ENCODE data around the gene GSTA1.
"Not testable (repeated sequence)": the region's sequence is repeated elsewhere in the genome, so short reads cannot be mapped to it uniquely, and the experiment has no call there.

GSTA1 gene

DNA sequence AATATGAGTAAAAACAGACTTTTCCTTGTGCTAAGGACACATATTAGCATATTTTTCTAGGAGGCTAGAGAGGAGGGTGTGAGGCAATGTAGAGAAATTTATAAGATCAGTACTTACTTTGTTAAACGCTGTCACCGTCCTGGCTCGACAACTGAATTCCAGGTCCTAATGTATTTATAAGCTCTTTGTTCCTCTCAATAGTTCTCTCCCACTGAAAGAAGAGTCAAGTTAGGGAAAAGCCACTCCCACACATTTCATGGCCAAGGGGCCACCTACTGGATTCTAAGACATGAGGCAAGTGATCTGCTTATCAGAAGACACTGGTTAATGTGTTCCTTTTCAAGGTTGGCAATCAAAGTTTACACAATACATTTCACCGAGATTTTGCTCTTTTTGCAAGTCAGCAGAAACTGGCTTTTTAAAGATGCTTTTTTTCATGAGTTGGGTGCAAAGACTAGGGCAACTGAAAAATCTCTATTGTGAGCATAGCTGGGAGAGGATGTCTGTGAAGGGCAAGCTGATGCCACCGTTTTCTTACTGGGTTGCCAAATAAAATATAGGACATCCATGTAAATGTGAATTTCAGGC lies at the start of gene GSTA1:
Gene GSTA1 (minus strand): TSS at position 149 of the 588 bp plus-strand sequence. CDS start 4,549 bp downstream, outside the sequence.
- POLR2A ChIA-PET; DNase-seq (ENCODE audit: extremely low spot score); CTCF ChIA-PET: not testable (repeated sequence)

DNA sequence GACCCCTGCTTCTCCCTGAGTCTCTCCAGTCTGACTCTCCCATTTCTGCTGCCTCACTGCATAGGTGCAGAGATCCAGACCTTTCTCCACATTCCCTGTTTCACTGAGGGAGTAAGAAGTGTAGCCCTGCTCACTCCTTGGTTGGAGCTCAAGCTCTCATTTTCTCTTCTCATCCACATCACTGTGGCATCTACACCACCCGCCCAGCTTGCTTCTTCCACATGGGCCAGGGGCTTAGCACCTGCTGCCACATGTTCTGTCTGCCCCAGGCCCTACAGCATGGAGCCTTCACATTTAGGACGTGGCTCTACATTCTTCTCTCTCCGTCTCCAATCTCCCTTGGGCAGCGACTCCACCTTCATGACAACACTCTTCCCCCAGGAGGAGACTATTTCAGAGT lies 45.5 kb upstream of the GSTA1 start:
- ChIA-PET POLR2A (no interaction called here), CTCF (no interaction called here)
- TF ChIP-seq, protein P1, sequence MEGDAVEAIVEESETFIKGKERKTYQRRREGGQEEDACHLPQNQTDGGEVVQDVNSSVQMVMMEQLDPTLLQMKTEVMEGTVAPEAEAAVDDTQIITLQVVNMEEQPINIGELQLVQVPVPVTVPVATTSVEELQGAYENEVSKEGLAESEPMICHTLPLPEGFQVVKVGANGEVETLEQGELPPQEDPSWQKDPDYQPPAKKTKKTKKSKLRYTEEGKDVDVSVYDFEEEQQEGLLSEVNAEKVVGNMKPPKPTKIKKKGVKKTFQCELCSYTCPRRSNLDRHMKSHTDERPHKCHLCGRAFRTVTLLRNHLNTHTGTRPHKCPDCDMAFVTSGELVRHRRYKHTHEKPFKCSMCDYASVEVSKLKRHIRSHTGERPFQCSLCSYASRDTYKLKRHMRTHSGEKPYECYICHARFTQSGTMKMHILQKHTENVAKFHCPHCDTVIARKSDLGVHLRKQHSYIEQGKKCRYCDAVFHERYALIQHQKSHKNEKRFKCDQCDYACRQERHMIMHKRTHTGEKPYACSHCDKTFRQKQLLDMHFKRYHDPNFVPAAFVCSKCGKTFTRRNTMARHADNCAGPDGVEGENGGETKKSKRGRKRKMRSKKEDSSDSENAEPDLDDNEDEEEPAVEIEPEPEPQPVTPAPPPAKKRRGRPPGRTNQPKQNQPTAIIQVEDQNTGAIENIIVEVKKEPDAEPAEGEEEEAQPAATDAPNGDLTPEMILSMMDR (IDR thresholded peaks at IDR 0.05; ENCODE audit: control extremely low read depth, extremely low read depth, low read depth, missing control alignments) = no peak
- no peak for DNase-seq (ENCODE audit: extremely low spot score)

DNA sequence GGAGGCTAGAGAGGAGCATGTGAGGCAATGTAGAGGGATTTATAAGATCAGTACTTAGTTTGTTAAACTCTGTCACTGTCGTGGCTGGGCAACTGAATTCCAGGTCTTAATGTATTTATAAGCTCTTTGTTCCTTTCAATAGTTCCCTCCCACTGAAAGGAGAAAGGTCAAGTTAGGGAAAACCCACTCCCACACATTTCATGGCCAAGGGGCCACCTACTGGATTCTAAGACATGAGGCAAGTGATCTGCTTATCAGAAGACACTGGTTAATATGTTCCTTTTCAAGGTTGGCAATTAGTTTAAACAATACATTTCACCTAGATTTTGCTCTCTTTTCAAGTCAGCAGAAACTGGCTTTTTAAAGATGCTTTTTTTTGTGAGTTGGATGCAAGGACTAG lies 42.4 kb upstream of the GSTA1 start:
- no peak for DNase-seq (ENCODE audit: extremely low spot score)
- ChIA-PET POLR2A (no interaction called here), CTCF (no interaction called here)
- TF ChIP-seq, protein P1 (IDR thresholded peaks at IDR 0.05; ENCODE audit: control extremely low read depth, extremely low read depth, low read depth, missing control alignments) = no peak

DNA sequence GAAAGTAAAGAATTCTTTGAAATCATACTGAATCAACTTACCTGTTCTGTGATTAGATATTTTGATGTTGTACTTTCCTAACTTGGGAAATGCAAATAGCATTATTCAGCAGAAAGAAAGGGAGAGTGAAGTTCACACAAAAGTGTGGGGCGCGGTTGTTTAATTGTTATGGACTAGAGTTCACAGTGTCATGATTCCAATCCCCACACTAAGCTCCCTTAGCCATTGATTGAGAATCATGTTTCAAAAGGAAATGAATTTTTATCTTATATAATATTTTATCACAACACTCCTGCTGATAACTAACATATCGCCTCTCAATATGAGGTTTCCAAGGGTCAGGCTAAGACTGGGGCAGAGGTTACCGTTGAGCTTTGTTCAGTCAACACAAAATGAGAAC lies 40.0 kb upstream of the GSTA1 start:
- CTCF ChIA-PET = interaction anchor here (1.2 kb wide), 1 partner anchor 15 kb away, joined by 3 read pairs; no protein-coding TSS in a partner anchor
- DNase-seq (ENCODE audit: extremely low spot score) = no peak
- POLR2A ChIA-PET = no interaction called here
- TF ChIP-seq, protein P1 (IDR thresholded peaks at IDR 0.05; ENCODE audit: control extremely low read depth, extremely low read depth, low read depth, missing control alignments) = no peak

DNA sequence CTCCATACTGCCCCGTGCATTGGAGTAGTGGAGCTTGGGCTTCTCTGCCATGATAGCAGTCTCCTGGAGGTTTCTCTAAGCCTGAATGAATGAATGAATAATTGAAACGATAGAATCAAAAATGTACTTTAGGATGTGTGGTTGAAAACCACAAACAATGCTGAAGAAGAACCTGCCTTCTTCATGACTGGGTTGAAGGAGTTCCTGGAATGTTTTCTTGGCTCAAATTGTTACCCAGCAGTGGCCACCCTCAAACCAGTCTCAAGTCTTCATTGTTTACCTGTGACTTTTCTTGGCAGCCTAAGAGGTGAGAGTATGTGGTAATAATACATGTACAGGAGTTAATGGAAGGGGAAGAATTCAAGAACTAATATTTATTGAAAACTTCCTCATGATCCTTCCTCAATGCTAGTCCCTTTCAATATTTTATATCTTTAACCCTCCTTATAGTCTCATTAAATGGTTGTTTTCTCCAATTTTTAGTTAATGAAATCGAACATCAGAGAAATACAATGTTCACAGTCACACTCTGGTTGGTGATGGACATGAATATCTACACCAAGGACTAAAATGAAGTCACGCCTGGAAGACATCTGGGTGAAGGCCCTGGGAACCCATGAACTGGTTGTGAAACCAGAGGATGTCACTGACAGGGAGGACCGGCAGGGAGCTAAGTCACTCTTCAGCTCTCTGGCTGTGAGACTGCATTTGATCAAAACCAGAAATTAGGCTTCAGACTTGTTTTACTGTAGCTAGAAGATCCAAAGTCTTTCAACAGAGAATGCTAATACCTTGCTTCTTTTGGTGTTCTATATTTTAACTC lies 37.4 kb upstream of the GSTA1 start, which contains the start of gene GSTA5:
Gene GSTA5 (minus strand): TSS at position 51 of the 823 bp plus-strand sequence.
- CTCF ChIA-PET = interaction anchor here (1.1 kb wide), 1 partner anchor 25 kb away, joined by 3 read pairs; no protein-coding TSS in a partner anchor

DNA sequence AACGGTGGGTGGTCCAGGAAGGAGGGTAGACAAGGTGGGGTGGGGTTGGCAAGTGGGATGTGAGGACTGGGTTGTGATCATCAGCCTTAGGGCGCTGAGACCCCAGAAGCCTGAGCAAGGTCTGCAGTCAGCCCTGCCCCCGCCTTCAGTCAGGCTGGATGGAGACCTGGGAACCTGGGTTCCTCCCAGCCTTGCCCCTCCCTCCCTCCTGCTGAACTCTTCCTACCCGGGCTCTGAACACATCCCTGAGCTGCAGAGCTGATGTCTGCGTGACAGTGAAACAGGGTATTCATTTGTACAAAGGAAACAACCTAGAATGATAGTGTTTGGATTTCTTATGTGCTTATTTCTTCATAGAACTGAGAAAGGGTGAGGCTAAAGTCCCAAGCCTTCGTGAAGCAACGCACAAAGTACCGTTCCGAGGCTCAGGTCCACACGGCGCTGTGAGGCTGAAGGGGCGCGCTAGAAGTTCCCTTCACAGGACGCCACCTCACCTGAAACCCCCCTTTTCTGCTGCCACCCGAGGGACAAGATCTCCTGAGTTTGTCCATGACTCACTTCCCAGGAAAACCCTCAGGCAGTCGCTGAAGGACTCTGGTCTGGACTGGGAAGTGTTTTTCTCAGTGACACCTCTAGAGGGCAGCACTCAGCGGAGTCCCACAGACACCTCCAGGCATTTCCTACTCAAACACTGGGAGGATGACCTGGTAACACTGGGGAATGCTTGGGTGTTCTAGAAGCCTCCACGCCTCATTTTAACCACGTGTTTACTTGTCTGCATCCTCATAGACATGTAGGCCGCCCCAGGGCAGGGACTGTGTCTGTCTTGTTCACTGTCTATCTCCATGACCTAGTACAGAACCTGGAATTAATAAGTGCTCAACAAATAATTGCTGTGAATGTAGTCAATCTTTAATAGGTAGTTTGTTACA lies 35.8 kb upstream of the GSTA1 start:
- ChIA-PET POLR2A (no interaction called here), CTCF (interaction anchor here (1.0 kb wide), 1 partner anchor 11 kb away, joined by 3 read pairs; no protein-coding TSS in a partner anchor)
- peak; percentile 56 for DNase-seq (ENCODE audit: extremely low spot score)
- TF ChIP-seq, protein P1 (IDR thresholded peaks at IDR 0.05; ENCODE audit: control extremely low read depth, extremely low read depth, low read depth, missing control alignments) = peak; percentile 63

More for the DNA sequence above, 37.4 kb upstream of the GSTA1 start, which contains the start of gene GSTA5:
- TF ChIP-seq, protein P1 (IDR thresholded peaks at IDR 0.05; ENCODE audit: control extremely low read depth, extremely low read depth, low read depth, missing control alignments) = no peak
- DNase-seq (ENCODE audit: extremely low spot score) = no peak
- POLR2A ChIA-PET = no interaction called here

Measured in GM10248 (cell line).